Cerebellar cortex (tissue), 1 donor: ENCODE measurements around the gene TUBGCP6.
A peak's percentile ranks its signal among the peaks of the same experiment; 100 is the strongest.

Experiments
- DNase-seq: peaks from one replicate; pipeline ENCODE4 v3.0.0-alpha.2; 2015; ENCODE audit warnings: low spot score

The TUBGCP6 gene, protein sequence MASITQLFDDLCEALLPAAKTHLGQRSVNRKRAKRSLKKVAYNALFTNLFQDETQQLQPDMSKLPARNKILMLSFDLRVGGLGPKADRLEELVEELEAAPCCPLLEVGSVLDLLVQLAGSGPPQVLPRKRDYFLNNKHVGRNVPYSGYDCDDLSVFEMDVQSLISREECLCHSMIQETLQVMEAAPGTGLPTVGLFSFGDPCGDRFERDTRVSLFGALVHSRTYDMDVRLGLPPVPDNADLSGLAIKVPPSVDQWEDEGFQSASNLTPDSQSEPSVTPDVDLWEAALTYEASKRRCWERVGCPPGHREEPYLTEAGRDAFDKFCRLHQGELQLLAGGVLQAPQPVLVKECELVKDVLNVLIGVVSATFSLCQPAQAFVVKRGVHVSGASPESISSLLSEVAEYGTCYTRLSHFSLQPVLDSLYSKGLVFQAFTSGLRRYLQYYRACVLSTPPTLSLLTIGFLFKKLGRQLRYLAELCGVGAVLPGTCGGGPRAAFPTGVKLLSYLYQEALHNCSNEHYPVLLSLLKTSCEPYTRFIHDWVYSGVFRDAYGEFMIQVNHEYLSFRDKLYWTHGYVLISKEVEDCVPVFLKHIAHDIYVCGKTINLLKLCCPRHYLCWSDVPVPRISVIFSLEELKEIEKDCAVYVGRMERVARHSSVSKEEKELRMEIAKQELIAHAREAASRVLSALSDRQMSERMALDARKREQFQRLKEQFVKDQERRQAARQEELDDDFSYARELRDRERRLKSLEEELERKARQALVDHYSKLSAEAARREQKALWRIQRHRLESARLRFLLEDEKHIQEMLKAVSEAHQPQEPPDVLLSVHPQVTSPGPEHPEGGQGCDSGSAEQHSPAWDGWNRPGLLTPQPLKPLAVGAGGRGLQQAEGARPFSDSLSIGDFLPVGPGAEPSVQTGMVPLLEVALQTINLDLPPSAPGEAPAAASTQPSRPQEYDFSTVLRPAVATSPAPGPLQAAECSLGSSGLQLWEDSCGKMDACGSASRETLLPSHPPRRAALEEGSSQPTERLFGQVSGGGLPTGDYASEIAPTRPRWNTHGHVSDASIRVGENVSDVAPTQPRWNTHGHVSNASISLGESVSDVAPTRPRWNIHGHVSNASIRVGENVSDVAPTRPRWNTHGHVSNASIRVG (N-terminal part only)

GRCh38 chr22:50244420-50245213 lies at the start of gene TUBGCP6:
TUBGCP6 (minus strand) TSS chr22:50245023; CDS start chr22:50244459, 564 bp downstream.
- DNase-seq = peak; percentile 94

DNA sequence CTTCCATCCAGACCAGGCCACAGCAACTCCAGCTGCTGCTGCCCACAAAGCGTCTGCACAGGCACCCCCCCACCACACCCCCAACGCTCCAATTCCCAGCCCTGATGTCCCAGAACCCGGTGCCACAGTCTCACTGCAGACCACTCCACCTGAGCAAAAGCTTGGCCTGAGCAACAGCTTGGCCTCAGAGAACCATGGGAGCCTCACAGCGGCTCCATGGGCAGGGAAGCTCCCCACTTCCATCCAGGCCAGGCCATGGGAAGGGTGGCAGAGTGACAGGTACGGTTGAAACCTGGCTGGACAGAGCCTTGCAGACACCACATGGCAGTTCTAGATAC lies 49.5 kb upstream of the TUBGCP6 start:
- no peak for DNase-seq

DNA sequence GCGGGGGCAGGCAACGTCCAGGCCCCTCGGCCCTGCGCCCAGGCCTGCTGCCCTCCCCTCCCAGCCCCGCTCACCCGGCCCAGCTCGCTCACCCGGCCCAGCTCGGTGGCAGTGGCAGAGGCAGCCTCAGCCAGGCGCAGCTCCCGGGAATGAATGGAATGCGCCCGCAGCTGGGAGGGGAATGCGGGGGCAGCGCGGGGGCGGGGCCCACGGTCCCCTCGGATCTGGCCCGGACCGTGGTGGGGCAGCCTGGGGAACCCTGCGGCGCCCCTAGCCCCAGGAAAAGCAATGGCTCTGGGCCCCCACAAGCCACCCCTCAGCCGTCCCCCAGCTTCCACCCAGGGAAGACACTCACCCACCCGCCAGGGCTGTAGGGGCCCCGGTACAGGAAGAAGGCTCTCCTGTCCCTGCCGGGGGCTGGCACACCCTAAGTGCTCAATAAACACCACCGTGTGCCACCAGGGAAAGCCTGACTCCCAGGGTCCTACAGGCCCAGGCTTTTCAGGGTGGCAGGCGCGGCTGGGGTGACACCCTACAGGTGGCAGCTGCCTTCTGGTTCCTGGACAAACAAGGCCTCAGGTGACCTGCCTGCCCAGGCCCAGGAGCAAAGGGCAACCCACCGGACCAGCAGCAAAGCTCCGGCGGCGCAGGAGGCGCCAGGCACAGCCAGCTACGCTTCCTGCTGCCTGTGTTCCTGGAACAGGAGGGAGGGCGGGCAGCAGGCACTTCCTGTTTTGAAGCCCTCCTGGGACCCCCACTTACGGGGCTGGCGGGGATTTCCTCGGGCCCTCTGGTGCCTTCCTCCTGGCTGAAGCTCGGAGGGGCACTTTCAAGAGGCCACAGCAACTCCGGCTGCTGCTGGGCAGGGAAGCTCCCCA lies 48.9 kb upstream of the TUBGCP6 start:
- no peak for DNase-seq

DNA sequence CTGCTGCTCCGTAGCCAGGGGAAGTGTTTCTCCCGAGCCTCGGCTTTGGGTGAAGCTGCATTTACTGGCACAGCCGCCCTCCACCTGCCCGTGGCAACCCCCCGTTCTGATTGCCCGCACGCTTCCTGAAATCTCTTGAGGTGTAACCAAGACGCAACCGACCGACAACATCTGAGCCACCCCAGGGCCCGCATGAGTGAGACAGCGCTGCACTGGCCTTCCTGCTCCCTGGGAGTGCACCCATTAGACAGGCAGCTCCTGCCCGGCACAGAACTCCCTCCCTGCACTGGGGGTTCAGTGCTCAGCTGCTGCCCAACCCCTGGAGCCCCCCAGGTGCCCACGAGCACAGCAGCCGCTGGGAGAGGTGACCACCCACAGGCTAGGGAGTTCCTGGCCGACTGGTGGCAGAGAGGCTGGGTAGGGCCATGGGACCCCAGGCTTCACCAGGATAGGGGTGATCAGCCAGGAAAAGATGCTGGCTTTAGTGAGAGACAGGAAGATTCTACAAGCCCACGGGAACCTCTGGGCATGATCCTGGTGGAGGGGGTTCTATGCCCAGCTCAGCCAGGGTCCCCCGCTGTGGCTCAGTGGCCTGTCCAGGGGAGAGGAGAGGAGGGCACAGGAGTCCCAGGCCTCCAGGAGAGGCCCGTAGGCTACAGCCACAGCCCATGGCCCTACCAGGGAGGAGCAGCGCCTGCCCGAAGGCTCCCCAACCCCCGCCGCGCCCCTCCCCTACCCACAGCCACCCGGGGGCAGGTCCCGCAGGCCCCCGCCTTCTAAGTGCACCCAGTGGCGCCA lies 48.0 kb upstream of the TUBGCP6 start:
- DNase-seq = no peak

GRCh38 chr22:50289942-50290630 lies 45.3 kb upstream of the TUBGCP6 start:
- no peak for DNase-seq

- DNase-seq = no peak
Observed at GRCh38 chr22:50289151-50289941, 44.5 kb upstream of the TUBGCP6 start.

GRCh38 chr22:50287731-50288130 lies 42.9 kb upstream of the TUBGCP6 start:
- no peak for DNase-seq

DNA sequence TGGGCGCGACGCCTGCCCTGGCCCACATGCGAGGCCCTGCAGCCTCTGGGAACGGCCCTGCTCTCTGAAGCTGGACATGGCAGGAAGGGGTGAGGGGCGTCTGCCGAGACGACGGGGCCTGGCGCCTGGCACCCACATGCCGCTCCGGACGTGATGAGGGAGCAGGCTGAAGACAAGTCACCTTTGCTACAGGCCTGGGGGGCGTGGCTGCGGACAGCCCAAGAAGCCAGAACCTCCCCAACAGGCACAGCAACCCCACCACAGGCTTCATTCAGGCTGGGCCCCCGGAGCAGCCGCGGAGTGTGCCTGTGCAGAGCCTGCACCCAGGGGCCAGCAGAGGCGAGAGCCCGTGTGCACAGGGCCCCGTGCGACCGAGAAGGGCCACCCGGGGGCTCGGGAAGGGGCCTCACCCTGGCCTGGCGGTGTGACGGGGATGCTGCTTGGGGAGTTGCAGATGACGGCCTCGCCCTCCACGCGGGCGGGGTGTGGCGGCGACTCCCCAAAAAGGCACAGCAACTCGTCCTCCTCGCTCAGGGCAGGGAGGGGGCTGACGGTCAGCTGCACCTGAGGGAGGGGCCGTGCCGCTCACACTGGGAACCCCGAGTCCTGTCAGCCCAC lies 42.0 kb upstream of the TUBGCP6 start:
- no peak for DNase-seq

GRCh38 chr22:50286275-50286674 lies 41.5 kb upstream of the TUBGCP6 start:
- DNase-seq = no peak

- no peak for DNase-seq
Observed at GRCh38 chr22:50285568-50286229, 40.9 kb upstream of the TUBGCP6 start.

DNA sequence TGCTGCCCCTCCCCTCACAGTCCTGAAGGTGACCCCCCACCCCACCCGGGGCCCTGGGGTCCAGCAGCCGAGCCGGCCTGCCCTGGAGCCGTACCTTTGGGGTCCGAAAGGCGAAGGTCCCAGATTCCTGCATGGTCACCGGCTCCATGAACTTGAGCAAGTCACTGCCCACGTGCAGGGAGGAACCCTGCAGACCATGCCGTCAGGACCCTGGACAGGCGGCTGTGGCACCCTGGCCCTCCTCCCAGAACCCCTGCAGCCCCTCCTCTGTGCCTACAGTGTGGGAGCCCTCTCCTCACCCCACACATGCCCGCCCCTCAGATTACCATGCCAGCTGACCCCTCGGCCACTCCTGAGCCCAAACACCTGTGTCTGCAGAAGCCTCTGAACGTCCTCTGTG lies 39.7 kb upstream of the TUBGCP6 start:
- no peak for DNase-seq

DNA sequence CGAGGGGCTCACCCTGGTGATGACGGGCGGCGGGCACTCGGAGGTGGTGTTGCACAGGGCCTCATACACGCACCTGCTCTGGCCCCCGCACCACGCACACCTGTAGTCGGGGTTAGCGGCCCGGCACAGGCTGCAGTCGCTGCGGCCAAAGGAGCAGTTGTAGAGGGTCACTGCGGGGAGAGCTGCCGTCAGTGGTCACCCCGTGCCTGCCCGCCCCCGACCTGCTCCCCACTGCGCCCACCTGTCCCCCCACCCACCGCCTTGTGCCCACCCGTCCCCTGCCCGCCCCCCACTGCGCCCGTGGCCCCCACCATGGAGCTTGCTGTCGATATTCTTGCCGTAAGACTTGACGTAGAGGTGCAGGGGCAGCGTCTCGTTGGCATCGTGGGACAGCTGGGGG lies 39.0 kb upstream of the TUBGCP6 start:
- no peak for DNase-seq

DNA sequence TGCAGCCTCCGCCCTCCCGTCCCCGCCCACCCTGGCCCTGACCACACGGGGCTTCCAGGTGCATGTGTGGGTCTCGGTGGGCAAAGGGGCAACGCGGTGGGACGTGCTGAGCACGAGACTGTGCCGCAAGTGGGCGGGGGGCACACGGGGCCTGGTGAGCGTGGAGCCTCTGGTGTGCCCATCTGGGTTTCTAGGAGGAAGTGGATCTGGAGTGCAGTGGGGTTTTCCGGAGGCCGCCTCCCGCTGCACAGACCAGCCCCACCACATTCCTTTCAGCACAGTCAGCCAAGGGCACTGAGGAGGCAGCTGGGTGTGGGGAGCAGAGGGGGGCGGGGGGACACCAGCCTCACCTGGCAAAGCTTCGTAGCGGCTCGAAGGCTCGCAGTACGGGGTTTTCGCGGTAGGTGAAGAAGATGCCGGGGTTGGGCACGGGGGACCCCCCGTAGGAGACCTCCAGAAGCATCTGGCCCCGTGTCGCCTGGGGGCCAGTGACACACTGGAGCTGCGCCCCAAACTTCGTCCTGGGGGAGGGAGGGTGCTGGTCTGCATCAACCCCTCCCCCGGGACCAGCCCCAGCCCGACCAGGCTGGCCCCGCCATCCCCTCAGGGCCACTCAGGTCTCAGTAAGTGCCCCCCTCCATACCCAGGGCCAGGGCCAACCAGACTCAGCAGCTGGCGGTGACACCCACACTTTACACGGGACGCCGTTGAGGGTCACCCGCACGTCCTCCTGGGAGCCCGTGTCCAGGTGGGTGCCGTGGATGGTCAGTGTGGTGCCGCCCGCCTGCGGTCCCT lies 37.7 kb upstream of the TUBGCP6 start:
- no peak for DNase-seq

- no peak for DNase-seq
Observed at GRCh38 chr22:50281957-50282356, 37.1 kb upstream of the TUBGCP6 start.

- DNase-seq = no peak
Observed at GRCh38 chr22:50281384-50281760, 36.5 kb upstream of the TUBGCP6 start.

DNA sequence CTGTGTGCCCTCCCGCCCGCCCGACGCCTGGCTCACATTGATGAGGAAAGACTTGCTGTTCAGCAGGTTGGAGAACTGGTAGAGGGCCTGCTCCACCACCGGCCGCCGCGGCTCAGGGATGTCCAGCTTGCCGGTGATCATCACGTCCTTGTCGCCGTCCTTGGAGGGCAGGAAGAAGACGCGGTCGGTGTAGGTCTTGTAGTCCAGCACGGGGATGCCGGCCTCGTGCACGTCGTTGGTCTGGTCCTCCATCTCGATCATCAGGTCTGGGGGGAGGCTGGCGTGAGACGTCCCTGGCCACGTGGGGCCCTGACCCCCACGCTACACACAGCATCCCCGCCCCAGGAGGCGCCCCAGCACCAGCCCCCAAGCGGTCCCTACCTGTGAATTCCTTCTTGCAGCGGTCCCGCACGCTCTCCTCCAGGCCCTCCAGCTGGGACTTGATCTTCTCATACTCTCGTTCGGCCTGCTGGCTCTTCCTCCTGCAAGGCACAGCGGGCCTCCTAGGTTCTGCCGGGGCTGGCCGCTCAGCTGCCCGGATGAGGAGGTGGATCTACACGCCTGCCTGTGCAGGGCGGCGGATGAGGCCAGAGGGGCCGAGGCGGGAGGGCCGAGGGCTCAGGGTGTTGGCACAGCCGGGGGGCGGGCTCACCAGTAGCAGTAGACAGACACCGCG lies 36.0 kb upstream of the TUBGCP6 start:
- DNase-seq = peak; percentile 57
